Measurements from ENCODE around the gene RABGGTA.

DNA sequence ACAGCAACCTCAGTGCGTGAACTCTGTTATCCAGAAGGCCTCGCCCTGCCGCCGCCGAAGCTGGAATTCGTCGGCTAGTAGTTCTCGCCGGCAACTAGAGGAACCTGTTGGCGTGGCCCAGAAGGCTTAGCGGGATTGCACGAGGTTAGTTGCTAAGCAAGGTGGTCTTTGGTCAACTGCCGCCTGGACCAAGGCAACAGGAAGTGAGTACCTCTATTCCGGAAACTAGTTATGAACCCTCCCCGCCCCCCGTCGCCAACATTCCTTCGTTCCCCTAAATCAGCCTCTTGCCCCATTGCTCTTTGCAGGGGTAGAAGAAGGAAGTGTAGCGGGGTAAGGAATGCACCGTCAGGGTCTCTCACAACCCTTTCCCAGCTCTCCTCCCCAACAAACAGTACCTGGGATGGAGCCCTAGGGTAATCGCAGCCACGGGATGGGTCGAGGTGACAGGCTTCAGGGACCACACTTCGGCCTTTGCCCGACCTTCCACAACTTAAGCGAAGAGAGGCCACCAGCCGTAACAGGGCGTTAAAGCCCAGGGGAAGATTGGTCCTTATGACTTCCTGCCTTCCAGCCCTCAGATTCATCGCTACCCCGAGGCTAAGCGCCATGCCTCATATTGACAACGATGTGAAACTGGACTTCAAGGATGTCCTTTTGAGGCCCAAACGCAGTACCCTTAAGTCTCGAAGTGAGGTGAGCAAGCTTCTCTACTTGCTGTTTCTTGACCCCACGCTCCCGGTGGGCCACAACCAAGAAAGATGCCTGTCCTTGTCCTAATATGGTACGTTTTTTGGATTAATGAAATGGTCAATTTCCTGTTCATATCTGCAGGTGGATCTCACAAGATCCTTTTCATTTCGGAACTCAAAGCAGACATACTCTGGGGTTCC, 38.5 kb downstream of the RABGGTA start, which contains the start of gene GMPR2:
- no peak for TF ChIP-seq CTCF (IDR thresholded peaks at IDR 0.05)
- TF ChIP-seq EZH2 (IDR thresholded peaks at IDR 0.05; ENCODE audit: borderline replicate concordance, insufficient read depth, low read depth, low read length, poor library complexity, severe bottlenecking) = no peak
